Measurements from ENCODE around the gene SMOC2. TPM values are rescaled to one million over a fixed set of nuclear protein-coding genes. Genes with fewer than 3 reads are reported as not detected.

Gene SMOC2
- polyA plus RNA-seq, 1 donor from 2014 or later: 0.50 TPM

- Histone ChIP-seq H3K9me3 (ENCODE audit: low read length) (no peaks in the 10 kb centered on the region), H4K20me1 (ENCODE audit: insufficient read depth) (no peaks in the 10 kb centered on the region), H2AFZ (ENCODE audit: low read depth, low read length) (no peak overlapping the region), H3K27me3 (ENCODE audit: insufficient read depth, low read depth, low read length) (no peaks in the 10 kb centered on the region), H3K36me3 (ENCODE audit: insufficient read depth, low read length) (no peaks in the 10 kb centered on the region), H3K9me2 (ENCODE audit: insufficient read depth, low read length) (no peaks in the 10 kb centered on the region), H3F3A (ENCODE audit: insufficient read depth, low read length, poor library complexity, severe bottlenecking) (no peaks in the 10 kb centered on the region), H3K9ac (ENCODE audit: low read length) (no peak overlapping the region), H3K79me2 (replicated peaks; ENCODE audit: insufficient read depth, low read length) (no peaks in the 10 kb centered on the region), H3K4me3 (ENCODE audit: low read length) (no peak overlapping the region), H3K27ac (ENCODE audit: low read length) (no peak overlapping the region), H3K4me2 (ENCODE audit: low read length) (no peak overlapping the region)
- no peak for TF ChIP-seq POLR2AphosphoS5 (IDR thresholded peaks at IDR 0.05)
- TF ChIP-seq EZH2 (IDR thresholded peaks at IDR 0.05; ENCODE audit: borderline replicate concordance, insufficient read depth, low read length, poor library complexity, severe bottlenecking): no peak
- no peak for TF ChIP-seq RAD21 (conservative IDR thresholded peaks at IDR 0.05)
- TF ChIP-seq SMC3 (conservative IDR thresholded peaks at IDR 0.05; ENCODE audit: poor library complexity): no peak
- TF ChIP-seq MXI1 (conservative IDR thresholded peaks at IDR 0.05; ENCODE audit: poor library complexity, severe bottlenecking): no peak
- no peak for TF ChIP-seq EP300 (conservative IDR thresholded peaks at IDR 0.05; ENCODE audit: poor library complexity, severe bottlenecking)
- TF ChIP-seq CTCF (IDR thresholded peaks at IDR 0.05; ENCODE audit: poor library complexity, severe bottlenecking): no peak
- TF ChIP-seq REST (IDR thresholded peaks at IDR 0.05; ENCODE audit: borderline replicate concordance): no peak
- TF ChIP-seq TAF1 (IDR thresholded peaks at IDR 0.05; ENCODE audit: low read depth): no peak
Observed at GRCh38 chr6:168678077-168678476, 237.1 kb downstream of the SMOC2 start.

- H3K36me3 ChIP-seq (ENCODE audit: insufficient read depth, low read length): no peaks in the 10 kb centered on the region
- H3K79me2 ChIP-seq (replicated peaks; ENCODE audit: insufficient read depth, low read length): no peaks in the 10 kb centered on the region
- no peak overlapping the region for H2AFZ ChIP-seq (ENCODE audit: low read depth, low read length)
- no peaks in the 10 kb centered on the region for H3F3A ChIP-seq (ENCODE audit: insufficient read depth, low read length, poor library complexity, severe bottlenecking)
- no peaks in the 10 kb centered on the region for H3K9me2 ChIP-seq (ENCODE audit: insufficient read depth, low read length)
- H3K4me2 ChIP-seq (ENCODE audit: low read length): no peak overlapping the region
- H3K9ac ChIP-seq (ENCODE audit: low read length): no peak overlapping the region
- no peaks in the 10 kb centered on the region for H4K20me1 ChIP-seq (ENCODE audit: insufficient read depth)
- H3K4me3 ChIP-seq (ENCODE audit: low read length): no peak overlapping the region
- TF ChIP-seq RAD21 (conservative IDR thresholded peaks at IDR 0.05): no peak
- no peak for TF ChIP-seq EZH2 (IDR thresholded peaks at IDR 0.05; ENCODE audit: borderline replicate concordance, insufficient read depth, low read length, poor library complexity, severe bottlenecking)
- TF ChIP-seq MXI1 (conservative IDR thresholded peaks at IDR 0.05; ENCODE audit: poor library complexity, severe bottlenecking): no peak
- no peak for TF ChIP-seq SMC3 (conservative IDR thresholded peaks at IDR 0.05; ENCODE audit: poor library complexity)
- no peak for TF ChIP-seq POLR2AphosphoS5 (IDR thresholded peaks at IDR 0.05)
- no peak for TF ChIP-seq CTCF (IDR thresholded peaks at IDR 0.05; ENCODE audit: poor library complexity, severe bottlenecking)
- no peak for TF ChIP-seq REST (IDR thresholded peaks at IDR 0.05; ENCODE audit: borderline replicate concordance)
- TF ChIP-seq EP300 (conservative IDR thresholded peaks at IDR 0.05; ENCODE audit: poor library complexity, severe bottlenecking): no peak
- no peak for TF ChIP-seq TAF1 (IDR thresholded peaks at IDR 0.05; ENCODE audit: low read depth)
- H3K9me3 ChIP-seq (ENCODE audit: low read length): no peaks in the 10 kb centered on the region
- H3K27me3 ChIP-seq (ENCODE audit: insufficient read depth, low read depth, low read length): no peaks in the 10 kb centered on the region
- H3K27ac ChIP-seq (ENCODE audit: low read length): no peak overlapping the region
Observed at GRCh38 chr6:168678588-168678987, 237.6 kb downstream of the SMOC2 start.
